Right lobe of liver (tissue), 4 donors: ENCODE measurements around the gene RCN2.

Experiments
- POLR2A ChIP-seq: fragments of 450-650 bp; IDR thresholded peaks from one replicate; pipeline ENCODE4 v1.6.1; 2017; ENCODE audit warnings: antibody characterized with exemption, mild to moderate bottlenecking
- TF ChIP-seq, protein P1 (sequence below), 4 donors: fragments of 200-600 bp in 3 of 4; fragments of 450-650 bp in 1 of 4; IDR thresholded peaks; one replicate each; pipeline versions ENCODE4 v1.5.1 to v1.8.0; 2016 to 2022; ENCODE audit warnings: antibody characterized with exemption in 4 of 4, mild to moderate bottlenecking in 2 of 4
- donor health status: DM: no; HTN: no; CAD: no.
- donor health status: DM: no; HTN: no; CAD: no.
- donor health status: DM: no; HTN: yes; CAD: no.

DNA sequence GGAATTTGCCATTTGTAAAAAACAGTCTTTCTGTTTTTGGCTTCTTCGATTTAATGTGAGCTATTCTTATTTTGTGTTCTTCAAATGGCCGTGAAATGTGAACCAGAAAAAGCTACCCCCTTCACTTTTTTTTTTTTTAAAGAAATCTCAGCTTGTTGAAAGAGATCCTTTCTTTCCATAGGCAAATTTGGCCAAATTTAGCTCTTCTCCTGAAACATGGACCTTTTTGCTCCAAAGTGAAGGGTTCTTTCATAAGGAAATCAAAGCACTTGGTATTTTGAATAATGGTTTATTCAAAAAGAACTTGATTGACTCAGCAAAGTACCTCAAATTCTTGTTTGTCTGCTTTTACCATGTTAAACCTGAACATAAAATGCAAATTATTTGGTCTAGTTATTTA is 10.1 kb downstream of the RCN2 start:
- TF ChIP-seq, protein P1, sequence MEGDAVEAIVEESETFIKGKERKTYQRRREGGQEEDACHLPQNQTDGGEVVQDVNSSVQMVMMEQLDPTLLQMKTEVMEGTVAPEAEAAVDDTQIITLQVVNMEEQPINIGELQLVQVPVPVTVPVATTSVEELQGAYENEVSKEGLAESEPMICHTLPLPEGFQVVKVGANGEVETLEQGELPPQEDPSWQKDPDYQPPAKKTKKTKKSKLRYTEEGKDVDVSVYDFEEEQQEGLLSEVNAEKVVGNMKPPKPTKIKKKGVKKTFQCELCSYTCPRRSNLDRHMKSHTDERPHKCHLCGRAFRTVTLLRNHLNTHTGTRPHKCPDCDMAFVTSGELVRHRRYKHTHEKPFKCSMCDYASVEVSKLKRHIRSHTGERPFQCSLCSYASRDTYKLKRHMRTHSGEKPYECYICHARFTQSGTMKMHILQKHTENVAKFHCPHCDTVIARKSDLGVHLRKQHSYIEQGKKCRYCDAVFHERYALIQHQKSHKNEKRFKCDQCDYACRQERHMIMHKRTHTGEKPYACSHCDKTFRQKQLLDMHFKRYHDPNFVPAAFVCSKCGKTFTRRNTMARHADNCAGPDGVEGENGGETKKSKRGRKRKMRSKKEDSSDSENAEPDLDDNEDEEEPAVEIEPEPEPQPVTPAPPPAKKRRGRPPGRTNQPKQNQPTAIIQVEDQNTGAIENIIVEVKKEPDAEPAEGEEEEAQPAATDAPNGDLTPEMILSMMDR (IDR thresholded peaks at IDR 0.05) = no peak
- TF ChIP-seq POLR2A = no peak
